Nucleus accumbens (tissue), 56 donors: ENCODE measurements around the gene CYP4F11.
"Not testable (repeated sequence)": the region's sequence is repeated elsewhere in the genome, so short reads cannot be mapped to it uniquely, and the experiment has no call there.

Experiments used
- DNase-seq, 56 donors: peaks; one replicate each; lab custom pipeline; 2025; lab: John Stamatoyannopoulos, UW

The CYP4F11 gene, protein sequence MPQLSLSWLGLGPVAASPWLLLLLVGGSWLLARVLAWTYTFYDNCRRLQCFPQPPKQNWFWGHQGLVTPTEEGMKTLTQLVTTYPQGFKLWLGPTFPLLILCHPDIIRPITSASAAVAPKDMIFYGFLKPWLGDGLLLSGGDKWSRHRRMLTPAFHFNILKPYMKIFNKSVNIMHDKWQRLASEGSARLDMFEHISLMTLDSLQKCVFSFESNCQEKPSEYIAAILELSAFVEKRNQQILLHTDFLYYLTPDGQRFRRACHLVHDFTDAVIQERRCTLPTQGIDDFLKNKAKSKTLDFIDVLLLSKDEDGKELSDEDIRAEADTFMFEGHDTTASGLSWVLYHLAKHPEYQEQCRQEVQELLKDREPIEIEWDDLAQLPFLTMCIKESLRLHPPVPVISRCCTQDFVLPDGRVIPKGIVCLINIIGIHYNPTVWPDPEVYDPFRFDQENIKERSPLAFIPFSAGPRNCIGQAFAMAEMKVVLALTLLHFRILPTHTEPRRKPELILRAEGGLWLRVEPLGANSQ

DNA sequence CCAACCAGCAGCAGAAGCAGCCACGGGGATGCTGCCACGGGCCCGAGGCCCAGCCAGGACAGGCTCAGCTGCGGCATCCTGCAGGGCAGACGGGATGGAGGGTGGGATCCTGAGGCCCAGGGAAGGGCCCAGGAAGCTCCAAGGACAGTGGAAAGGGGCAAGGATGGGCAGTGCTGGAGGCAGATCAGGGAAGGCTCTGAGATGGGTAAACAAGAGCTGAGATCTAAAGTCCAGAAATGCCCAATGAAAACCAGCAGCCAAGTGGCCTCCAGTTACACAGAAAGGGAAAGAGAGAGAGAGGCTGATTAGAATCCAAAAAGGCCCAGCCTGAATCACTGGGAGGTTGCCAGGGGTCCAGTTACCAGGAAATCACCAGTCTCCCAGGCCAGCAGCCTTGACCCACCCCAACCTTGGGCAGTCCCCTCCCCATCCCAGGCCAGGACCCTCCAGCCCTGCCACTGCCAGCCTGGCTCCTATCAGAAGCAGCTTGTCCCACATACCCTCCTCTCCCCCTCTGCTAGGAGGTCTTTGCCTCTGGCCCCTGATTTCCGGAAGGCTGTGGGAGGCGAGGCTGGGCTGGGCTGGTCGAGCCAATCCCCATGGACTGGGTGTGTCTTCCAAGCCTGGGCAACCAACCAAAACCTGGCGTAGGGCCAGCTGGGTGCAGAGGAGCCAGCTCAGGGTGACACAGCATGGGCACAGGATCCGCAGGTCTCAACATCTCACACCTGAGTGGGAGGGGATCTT, at the start of gene CYP4F11:
Gene CYP4F11, minus strand, starts transcription at position 198 of the 747 bp plus-strand sequence. Its CDS starts 121 bp downstream, at position 77.
- DNase-seq: peak in 52 of 56 donors; percentile 2 to 85 (median 40)

DNA sequence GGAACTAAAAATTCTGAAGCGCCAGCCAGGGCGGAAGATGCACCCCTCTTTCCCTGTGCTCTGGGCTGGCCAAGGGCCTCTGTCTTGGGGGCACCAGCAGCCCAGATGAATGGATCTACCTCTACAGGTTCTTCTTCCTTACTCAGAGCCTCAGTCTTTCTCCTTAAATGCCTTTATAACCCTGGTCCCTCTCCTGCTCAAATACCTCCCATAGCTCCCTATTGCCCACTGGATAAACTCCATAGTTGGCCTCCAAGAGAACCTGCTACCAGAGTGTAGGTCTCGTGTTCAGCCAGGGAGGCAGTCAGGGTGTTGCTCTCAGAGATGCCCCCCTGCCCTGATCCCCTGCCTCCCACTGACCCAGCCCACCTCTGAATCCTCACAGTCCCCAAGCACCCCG, 45.0 kb upstream of the CYP4F11 start:
- DNase-seq: no peak

DNA sequence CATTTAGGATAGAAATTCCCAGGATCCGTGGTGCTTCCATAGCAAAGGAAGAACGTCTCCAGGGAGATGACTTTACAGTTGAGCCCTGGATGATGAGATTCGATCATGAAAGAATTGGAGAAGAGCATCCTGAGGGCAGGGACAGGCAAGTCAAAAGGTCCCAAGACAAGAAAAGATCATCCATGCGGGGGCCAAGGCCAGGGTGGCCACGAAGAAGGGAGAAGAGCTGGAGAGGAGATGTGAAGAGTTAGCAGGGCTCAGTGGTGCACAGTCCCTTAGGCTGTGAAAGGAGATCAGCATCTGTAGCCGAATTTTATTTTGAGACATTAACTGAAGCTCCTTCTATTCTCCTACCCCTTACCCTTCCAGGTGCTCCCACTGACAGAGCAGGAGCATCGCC, 43.4 kb upstream of the CYP4F11 start:
- no peak for DNase-seq

DNA sequence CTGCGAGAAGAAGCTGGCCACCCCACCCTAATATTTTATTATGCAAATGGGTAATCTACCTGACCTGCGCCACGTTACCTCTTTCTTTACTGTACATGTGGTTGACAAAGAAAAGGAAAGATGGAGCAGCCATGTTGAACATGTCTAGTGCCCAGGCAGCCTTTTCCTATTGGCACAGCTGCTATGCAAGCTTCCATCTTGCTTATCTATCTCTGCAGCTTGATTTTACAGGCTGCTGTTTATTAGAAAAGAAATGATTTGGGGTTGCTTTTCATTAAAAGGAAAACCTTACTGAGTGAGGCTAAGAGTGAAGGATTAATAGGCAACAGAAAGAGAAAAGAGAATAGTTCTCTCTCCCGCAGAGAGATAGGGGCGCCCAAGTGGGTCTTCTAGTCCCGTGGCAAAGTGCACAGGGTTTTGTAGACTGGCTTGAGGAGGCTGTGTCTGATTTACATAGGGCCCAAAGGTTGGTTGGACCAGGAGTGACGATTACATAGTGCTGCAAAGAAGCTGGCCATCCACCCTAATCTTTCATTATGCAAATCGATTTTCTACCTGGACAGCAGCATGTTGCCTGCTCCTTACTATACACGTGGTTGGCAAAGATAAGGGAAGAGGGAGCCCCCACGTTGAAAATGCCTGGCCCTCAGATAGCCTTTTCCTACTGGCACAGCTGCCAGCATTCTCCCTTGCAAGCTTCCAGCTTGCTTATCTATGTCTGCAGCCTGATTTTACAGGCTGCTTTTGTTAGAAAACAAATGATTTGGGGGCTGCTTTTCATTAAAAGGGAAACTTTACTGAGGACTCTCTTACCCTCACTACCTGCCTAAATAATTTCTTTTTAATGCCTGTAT, 42.7 kb upstream of the CYP4F11 start:
- no peak for DNase-seq

- DNase-seq: no peak
Measured at GRCh38 chr19:15974856-15975255, 40.5 kb upstream of the CYP4F11 start.

DNA sequence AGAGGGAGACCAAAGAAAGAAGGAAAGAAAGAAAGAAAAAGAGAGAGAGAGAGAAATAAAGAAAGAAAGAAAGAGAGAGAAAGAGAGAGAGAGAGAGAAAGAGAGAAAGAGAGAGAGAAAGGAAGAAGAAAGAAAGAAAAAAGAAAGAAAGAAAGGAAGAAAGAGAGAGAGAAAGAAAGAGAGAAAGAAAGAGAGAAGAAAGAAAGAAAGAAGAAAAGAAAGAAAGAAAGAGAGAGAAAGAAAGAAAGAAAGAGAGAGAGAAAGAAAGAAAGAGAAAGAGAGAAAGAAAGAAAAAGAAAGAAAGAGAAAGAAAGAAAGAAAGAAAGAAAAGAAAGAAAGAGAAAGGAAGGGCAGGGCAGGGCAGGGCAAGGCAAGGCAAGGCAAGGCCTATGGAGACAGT, 37.7 kb upstream of the CYP4F11 start:
- DNase-seq: not testable (repeated sequence)

DNA sequence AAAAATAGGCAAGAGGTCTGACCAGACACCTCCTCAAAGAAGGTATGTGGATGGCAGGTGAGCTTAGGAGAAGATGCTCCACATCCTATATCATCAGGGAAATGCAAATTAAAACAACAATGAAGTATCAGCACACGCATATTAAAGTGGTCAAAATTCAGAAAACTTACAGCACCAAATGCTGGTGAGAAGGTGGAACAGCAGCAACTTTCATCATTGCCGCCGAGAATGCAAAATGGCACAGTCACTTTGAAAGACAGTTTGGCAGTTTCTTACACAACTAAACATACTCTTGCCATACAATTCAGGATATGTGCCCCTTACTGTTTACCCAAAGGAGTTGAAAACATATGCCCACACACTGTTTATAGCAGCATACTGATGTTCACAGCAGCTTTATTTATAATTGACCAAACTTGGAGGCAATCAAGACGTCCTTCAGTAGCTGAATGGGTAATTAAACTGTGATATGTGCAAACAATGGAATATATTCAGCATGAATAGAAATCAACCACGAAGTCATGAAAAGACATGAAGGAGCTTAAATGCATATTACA, 37.0 kb upstream of the CYP4F11 start:
- DNase-seq: no peak

DNA sequence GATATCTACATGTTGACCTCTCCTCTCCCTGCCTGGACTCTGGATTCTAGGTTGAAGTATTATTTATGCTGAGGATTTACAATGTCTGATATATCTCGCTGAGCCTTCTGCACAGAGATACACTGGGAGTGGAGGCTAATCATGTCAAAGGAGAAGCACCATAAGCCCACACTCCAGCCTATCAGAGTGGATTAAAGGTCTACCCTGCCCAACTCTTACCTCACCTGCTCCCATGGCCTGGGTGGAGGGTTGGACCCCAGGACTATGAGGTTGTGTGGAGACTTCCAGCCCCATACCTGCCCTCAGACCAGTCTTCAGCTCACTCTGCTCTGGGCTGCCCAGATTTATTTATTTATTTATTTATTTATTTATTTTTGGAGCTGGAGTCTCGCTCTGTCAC, 29.9 kb upstream of the CYP4F11 start:
- no peak for DNase-seq

DNA sequence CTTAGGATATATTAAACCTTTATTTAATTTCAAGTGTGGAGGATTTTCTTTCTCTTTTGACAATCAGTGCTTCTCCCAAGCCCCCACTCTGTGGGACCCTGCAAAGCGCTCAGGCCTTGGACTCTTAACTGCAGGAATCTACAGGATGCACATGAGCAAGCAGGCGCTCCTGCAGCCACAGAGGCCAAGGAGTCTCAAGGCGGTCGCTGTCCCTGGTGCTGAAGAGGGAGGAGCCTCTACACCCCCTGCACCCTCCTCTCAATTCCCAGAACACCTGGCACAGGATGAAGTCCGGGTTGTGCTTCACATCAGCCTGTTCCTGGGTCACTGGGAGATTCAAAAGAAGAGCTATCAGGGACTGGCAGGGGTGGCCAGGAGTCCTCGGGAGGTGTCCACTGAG, 28.0 kb upstream of the CYP4F11 start:
- no peak for DNase-seq

- no peak for DNase-seq
Measured at GRCh38 chr19:15954820-15955219, 20.5 kb upstream of the CYP4F11 start.

DNA sequence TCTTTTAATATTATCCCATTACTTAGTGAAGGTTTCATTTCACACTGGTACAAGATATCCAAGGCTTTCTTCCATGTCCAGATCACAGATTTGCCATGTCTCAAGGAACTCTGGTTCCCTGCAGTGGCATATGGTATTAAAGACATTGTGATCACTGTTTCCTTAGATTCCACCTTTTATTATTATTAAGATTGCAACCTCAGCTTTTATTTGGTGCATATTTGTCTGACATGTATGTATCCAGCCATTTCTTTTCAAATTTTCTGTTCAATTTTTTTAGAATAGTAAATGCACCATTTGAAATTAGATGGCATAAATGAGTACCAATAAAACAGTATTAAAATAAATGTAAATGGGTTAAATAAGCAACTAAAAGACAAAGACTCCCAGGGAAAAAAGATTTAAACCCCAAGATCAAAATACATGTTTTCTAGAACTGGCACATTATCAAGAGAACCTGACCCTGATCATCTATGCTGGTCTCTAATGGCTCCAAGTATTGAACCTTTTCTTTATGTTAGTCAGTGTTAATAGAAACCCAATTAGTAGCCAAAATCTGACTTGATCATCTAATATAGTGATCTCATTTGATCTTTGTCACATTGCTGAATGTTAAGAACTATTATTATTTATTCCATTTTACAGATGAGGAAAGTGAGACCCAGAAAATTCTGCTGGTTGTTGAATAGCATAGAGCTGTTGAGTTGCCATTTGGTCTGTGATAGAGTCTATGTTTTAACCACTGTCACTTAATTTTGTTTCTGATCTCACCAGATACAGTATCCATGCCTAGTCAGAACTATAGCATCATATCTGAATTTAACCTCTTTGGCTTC, 14.1 kb upstream of the CYP4F11 start, which contains the start of gene OR10H4:
Gene OR10H4, plus strand, starts transcription at position 786 of the 836 bp plus-strand sequence. Its CDS starts 0 bp downstream, at position 786.
- no peak for DNase-seq

DNA sequence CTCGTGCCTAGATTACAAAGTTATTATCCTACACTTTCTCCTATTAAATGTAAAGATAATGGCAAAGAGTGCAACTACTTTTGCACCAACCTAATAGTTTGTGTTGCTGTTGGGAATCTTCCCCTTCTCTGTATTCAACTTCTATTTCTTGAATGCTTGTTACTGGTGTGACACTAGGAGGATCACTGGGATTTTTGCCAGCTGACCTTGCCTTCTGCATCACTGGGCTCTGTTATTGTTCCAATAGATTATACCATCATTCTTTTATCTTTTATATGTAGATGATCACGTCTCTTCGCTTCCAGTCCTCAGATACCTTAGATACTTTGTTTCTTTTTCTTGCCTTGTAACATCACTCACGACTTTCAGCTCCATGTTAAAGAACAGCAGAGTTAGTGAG, 11.0 kb upstream of the CYP4F11 start:
- no peak for DNase-seq

DNA sequence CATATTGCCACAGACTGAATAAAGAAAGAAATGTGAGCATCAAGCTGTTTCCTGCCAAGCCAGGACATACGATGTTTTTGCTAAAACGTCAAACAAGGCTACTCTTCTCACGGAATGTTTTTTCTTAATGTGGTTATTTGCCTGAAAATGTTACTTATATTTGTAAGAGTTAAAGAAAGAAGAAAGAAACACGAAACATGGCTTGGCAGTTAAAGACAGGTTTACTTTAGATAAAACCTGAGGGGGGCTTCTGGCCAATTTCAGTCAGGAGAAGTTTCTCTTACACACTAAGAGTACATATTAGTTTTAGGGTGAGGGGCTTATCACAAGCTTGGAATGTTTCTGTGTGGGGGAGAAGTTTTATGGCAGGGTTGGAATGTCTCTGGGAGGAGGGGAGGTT, 10.1 kb upstream of the CYP4F11 start:
- no peak for DNase-seq

DNA sequence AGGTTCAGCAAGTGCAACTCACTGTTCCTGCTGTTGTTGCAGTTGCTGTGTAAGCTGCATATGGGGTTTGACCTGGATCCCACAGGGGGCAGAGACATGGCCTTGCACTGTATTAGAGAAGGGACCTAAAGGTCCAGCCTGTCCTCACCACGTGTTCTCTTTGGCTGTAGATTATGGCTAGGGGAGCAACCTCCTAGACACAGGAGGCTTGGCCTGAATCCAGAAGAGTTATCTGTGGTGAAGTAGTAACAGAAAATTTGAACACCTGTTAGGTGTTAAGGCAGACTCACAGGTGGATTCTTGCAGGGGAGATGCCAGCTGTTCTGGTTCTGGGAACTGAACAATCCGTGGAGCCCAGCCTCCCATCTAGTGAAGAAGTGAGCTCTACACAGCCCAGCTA, 3.4 kb upstream of the CYP4F11 start:
- no peak for DNase-seq

- DNase-seq: no peak
Measured at GRCh38 chr19:15936950-15937349, 2.6 kb upstream of the CYP4F11 start.

DNA sequence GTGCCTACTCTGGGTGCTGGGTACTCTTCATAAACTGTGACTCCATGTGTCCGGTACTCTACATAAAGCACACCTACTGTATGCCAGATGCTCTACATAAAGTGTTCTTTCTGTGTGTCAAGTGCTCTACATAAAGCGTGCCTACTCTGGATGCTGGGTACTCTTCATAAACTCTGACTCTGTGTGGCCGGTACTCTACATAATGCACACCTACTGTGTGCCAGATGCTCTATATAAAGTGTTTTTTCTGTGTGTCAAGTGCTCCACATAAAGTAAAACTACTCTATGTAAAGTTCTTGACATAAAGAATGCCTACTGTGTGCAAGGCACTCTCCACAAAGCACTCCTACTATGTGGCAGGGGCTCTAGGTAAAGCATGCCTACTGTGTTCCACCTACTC, 1.8 kb upstream of the CYP4F11 start:
- no peak for DNase-seq

DNA sequence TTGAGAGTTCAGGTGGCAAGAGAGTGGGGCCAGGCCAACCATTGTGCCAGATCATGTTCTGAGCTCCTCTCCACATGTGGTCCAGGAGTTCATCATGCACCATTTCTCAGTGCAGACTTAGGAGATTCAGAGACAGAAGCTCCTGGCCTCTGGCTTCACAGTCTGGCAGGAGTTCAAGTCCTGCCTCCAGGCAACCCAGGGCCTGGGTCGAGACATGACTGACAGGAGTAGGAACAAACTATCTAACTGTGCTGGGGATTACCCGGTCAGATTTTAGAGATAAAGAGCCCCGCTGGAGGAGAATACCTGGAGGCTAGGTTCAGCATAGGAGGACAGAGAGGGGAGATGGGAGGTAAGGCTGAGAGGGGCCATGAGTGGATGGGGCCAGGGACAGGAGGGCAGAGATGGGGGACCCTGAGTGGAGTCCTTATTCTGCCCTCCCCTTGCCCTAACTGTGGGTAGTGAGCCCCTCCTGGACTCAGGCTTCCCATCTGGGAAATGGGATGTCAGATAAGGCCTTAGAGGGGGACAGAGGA, 906 bp upstream of the CYP4F11 start:
- peak in 1 of 56 donors; percentile 22 for DNase-seq

- peak in 1 of 56 donors; percentile 5 for DNase-seq
Measured at GRCh38 chr19:15933761-15934331, 483 bp downstream of the CYP4F11 start.

GRCh38 chr19:15928321-15928720, 6.0 kb downstream of the CYP4F11 start:
- no peak for DNase-seq
